Endothelial cell of umbilical vein (primary cell): ENCODE results near the gene TEX22. TPM values are rescaled to one million over a fixed set of nuclear protein-coding genes. Genes with fewer than 3 reads are reported as not detected.

Source experiments
- BruUV-seq: library from RNA; stranded (reverse); fragments of 400-500 nt; replicated peaks from 2 replicates; lab custom pipeline; 2021; lab: Mats Ljungman, UMichigan
- CTCF ChIA-PET: fragments of 300-600, 350-600 bp; sonication (Branson Sonifier 250); formaldehyde crosslinking; loops from one replicate; lab custom pipeline; 2021; ENCODE audit warnings: antibody characterized with exemption, inconsistent platforms; lab: Charles Lee
- POLR2A ChIA-PET: fragments of 300-600, 350-600 bp; sonication (Branson Sonifier 250); formaldehyde crosslinking; loops from one replicate; lab custom pipeline; 2021; ENCODE audit warnings: antibody characterized with exemption, inconsistent platforms; lab: Charles Lee
- DNase-seq: peaks from one replicate; pipeline ENCODE4 v3.0.0-alpha.2; 2011; ENCODE audit warnings: low read depth, low spot score
- FAIRE-seq: peaks from 2 replicates; lab custom pipeline; 2011; peaks lifted over from hg19 to GRCh38; lab: Jason Lieb, UNC
- H2AFZ ChIP-seq: 2 replicates; pipeline ENCODE4 v1.6.0; 2012; ENCODE audit warnings: low read depth, low read length, control low read depth, inconsistent platforms
- H3K27ac ChIP-seq: 2 replicates; pipeline ENCODE4 v1.5.1; 2011; ENCODE audit warnings: low read depth, mild to moderate bottlenecking, control low read depth, low read length, moderate library complexity; ENCODE audit not compliant: insufficient read depth
- H3K27me3 ChIP-seq, 2 experiments: 2 replicates each; pipeline versions ENCODE4 v1.6.0 to v1.6.1; 2011; ENCODE audit warnings: low read length in 2 of 2, mixed read lengths in 1 of 2; ENCODE audit not compliant: control insufficient read depth in 2 of 2, insufficient read depth in 2 of 2
- H3K36me3 ChIP-seq, 2 experiments: 2 replicates in 1 of 2; 3 replicates in 1 of 2; pipeline ENCODE4 v1.5.1; 2011; ENCODE audit warnings: low read length in 2 of 2, mild to moderate bottlenecking in 1 of 2, moderate library complexity in 1 of 2; ENCODE audit not compliant: control insufficient read depth in 2 of 2, insufficient read depth in 2 of 2; ENCODE audit errors: extremely low read depth in 1 of 2
- H3K4me1 ChIP-seq: 3 replicates; pipeline ENCODE4 v1.5.1; 2011; ENCODE audit warnings: mild to moderate bottlenecking, low read length; ENCODE audit not compliant: control insufficient read depth, insufficient read depth; ENCODE audit errors: extremely low read depth
- H3K4me2 ChIP-seq: 2 replicates; pipeline ENCODE4 v1.6.1; 2011; ENCODE audit warnings: low read length, control low read depth, mixed read lengths; ENCODE audit not compliant: insufficient read depth
- H3K4me3 ChIP-seq, 3 experiments: fragments of 200-600 bp in 1 of 3; sonication (generic), shearing (Covaris generic) in 1 of 3; replicated peaks in 1 of 3; 2 replicates each; pipeline ENCODE4 v1.5.1; 2011 to 2016; ENCODE audit warnings: control low read depth in 3 of 3, low read length in 3 of 3, mild to moderate bottlenecking in 2 of 3, inconsistent platforms in 1 of 3, low read depth in 1 of 3, moderate library complexity in 1 of 3; ENCODE audit not compliant: insufficient read depth in 1 of 3
- H3K79me2 ChIP-seq: 2 replicates; pipeline ENCODE4 v1.6.0; 2012; ENCODE audit warnings: low read length, inconsistent platforms; ENCODE audit not compliant: control insufficient read depth, insufficient read depth
- H3K9ac ChIP-seq: replicated peaks from 2 replicates; pipeline ENCODE3; 2011; ENCODE audit warnings: low read length, control low read depth; ENCODE audit not compliant: insufficient read depth; ENCODE audit errors: extremely low read depth
- H3K9me1 ChIP-seq: replicated peaks from 3 replicates; pipeline ENCODE4 v1.6.0; 2011; ENCODE audit warnings: mild to moderate bottlenecking, low read length; ENCODE audit not compliant: control insufficient read depth, insufficient read depth; ENCODE audit errors: extremely low read depth
- H3K9me3 ChIP-seq: replicated peaks from 2 replicates; pipeline ENCODE4 v1.5.1; 2012; ENCODE audit warnings: low read length, inconsistent platforms; ENCODE audit not compliant: control insufficient read depth, insufficient read depth
- H4K20me1 ChIP-seq: replicated peaks from 2 replicates; pipeline ENCODE3; 2011; ENCODE audit warnings: mild to moderate bottlenecking, low read length; ENCODE audit not compliant: control insufficient read depth, insufficient read depth; ENCODE audit errors: extremely low read depth
- FOS ChIP-seq: IDR thresholded peaks from 2 replicates; pipeline ENCODE4 v1.6.1; 2011; ENCODE audit warnings: mild to moderate bottlenecking, low read length, moderate library complexity, borderline replicate concordance; ENCODE audit not compliant: insufficient read depth
- GATA2 ChIP-seq: IDR thresholded peaks from 2 replicates; pipeline ENCODE4 v1.7.0; 2011; ENCODE audit warnings: low read depth, mild to moderate bottlenecking, moderate library complexity, mixed read lengths, low read length; ENCODE audit not compliant: insufficient read length, insufficient read depth
- JUN ChIP-seq: IDR thresholded peaks from 2 replicates; pipeline ENCODE4 v1.6.1; 2011; ENCODE audit warnings: borderline replicate concordance, low read depth; ENCODE audit not compliant: insufficient read length, insufficient read depth
- MYC ChIP-seq: IDR thresholded peaks from one replicate; pipeline ENCODE4 v1.6.1; 2011; ENCODE audit warnings: mild to moderate bottlenecking, low read depth, low read length
- POLR2A ChIP-seq: IDR thresholded peaks from 2 replicates; pipeline ENCODE4 v1.6.1; 2012; ENCODE audit warnings: low read depth, mild to moderate bottlenecking, control low read depth, low read length
- POLR2AphosphoS5 ChIP-seq: IDR thresholded peaks from 2 replicates; pipeline ENCODE4 v1.6.1; 2012; ENCODE audit warnings: low read depth, mild to moderate bottlenecking, control low read depth, low read length, moderate library complexity; ENCODE audit not compliant: insufficient read depth
- dilution Hi-C: fragments of 300-500 bp; cut with MboI; formaldehyde crosslinking; loops from one replicate; pipeline ENCODE4 v1.15.0; 2019; ENCODE audit warnings: low sequenced_read_pairs; ENCODE audit not compliant: extremely low pct_ligation_motif_present
- intact Hi-C: fragments of 100-400 bp; cut with micrococcal nuclease; formaldehyde crosslinking; loops from one replicate; pipeline ENCODE4 v1.10.0; 2022
- polyA plus RNA-seq, 4 experiments: library from polyadenylated mRNA; depleted of rRNA in 3 of 4; stranded (reverse) in 3 of 4; unstranded in 1 of 4; fragments of >200 nt; gene quantifications; 2 replicates each; pipeline versions ENCODE4 v1.2.1 to v1.2.3, GENCODE V29; 2011 to 2012; ENCODE audit warnings: missing spikeins in 1 of 4
- total RNA-seq: library from RNA; stranded (reverse); gene quantifications from 2 replicates; pipeline ENCODE4 v1.2.3, GENCODE V29; 2021
- TF ChIP-seq, protein P1 (sequence below), 2 donors: IDR thresholded peaks; 1 replicate in 1 of 2; 2 replicates in 1 of 2; pipeline ENCODE4 v1.5.1; 2011; ENCODE audit warnings: low read length in 2 of 2, mild to moderate bottlenecking in 2 of 2, moderate library complexity in 2 of 2, control low read depth in 1 of 2, inconsistent platforms in 1 of 2, low read depth in 1 of 2; ENCODE audit not compliant: insufficient read depth in 1 of 2; ENCODE audit errors: extremely low read depth in 1 of 2
- TF ChIP-seq, protein P2 (sequence below): IDR thresholded peaks from 2 replicates; pipeline ENCODE4 v1.6.1; 2011; ENCODE audit not compliant: insufficient read depth, insufficient read length

Gene TEX22
- total and polyA plus RNA-seq, 2 donors (not counting 3 experiments of a cell fraction or from before 2014, with no cell fraction given): 0.06 to 1.1 TPM

- no peaks in the 10 kb centered on the region for H3K9me3 ChIP-seq
- CTCF ChIA-PET: interaction anchor here (1.2 kb wide), 1 partner anchor 34 kb away, joined by 3 read pairs; no protein-coding TSS in a partner anchor
- dilution Hi-C loops: no loop called here
- intact Hi-C loops: no loop called here
- peaks cover 6% of the 10 kb centered on the region for H3K79me2 ChIP-seq
- H3K27ac ChIP-seq: no peak overlapping the region
- no peak overlapping the region for H3K4me3 ChIP-seq
- H3K36me3 ChIP-seq: peaks cover 1 to 24% of the 10 kb centered on the region in 2 experiments
- no peaks in the 10 kb centered on the region for H4K20me1 ChIP-seq
- BruUV-seq: no TSS peak
- no peaks in the 10 kb centered on the region for H3K4me1 ChIP-seq
- FAIRE-seq (no peak), DNase-seq (no peak)
- H2AFZ ChIP-seq: no peak overlapping the region
- no peaks in the 10 kb centered on the region for H3K27me3 ChIP-seq
- POLR2A ChIA-PET: no interaction called here
- no peak overlapping the region for H3K9ac ChIP-seq
- H3K9me1 ChIP-seq: no peaks in the 10 kb centered on the region
- H3K4me2 ChIP-seq: no peak overlapping the region
- TF ChIP-seq FOS: no peak
- no peak for TF ChIP-seq MYC
- TF ChIP-seq JUN: no peak
- no peak for TF ChIP-seq POLR2A
- TF ChIP-seq GATA2: no peak
- TF ChIP-seq, protein P1, sequence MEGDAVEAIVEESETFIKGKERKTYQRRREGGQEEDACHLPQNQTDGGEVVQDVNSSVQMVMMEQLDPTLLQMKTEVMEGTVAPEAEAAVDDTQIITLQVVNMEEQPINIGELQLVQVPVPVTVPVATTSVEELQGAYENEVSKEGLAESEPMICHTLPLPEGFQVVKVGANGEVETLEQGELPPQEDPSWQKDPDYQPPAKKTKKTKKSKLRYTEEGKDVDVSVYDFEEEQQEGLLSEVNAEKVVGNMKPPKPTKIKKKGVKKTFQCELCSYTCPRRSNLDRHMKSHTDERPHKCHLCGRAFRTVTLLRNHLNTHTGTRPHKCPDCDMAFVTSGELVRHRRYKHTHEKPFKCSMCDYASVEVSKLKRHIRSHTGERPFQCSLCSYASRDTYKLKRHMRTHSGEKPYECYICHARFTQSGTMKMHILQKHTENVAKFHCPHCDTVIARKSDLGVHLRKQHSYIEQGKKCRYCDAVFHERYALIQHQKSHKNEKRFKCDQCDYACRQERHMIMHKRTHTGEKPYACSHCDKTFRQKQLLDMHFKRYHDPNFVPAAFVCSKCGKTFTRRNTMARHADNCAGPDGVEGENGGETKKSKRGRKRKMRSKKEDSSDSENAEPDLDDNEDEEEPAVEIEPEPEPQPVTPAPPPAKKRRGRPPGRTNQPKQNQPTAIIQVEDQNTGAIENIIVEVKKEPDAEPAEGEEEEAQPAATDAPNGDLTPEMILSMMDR (IDR thresholded peaks at IDR 0.05; ENCODE audit: extremely low read depth in 1 of 2, insufficient read depth in 1 of 2, low read depth in 1 of 2, low read length in 2 of 2): no peak
- TF ChIP-seq, protein P2, sequence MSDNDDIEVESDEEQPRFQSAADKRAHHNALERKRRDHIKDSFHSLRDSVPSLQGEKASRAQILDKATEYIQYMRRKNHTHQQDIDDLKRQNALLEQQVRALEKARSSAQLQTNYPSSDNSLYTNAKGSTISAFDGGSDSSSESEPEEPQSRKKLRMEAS: no peak
- no peak for TF ChIP-seq POLR2AphosphoS5
These were observed 47.8 kb downstream of the TEX22 start for GRCh38 chr14:105445901-105446845.
